C1 segment of cervical spinal cord (tissue), 14 donors: Measurements from ENCODE around the gene MYOCD.

Experiments used
- DNase-seq, 14 donors: peaks; one replicate each; lab custom pipeline; 2025; lab: John Stamatoyannopoulos, UW

The MYOCD gene

DNA sequence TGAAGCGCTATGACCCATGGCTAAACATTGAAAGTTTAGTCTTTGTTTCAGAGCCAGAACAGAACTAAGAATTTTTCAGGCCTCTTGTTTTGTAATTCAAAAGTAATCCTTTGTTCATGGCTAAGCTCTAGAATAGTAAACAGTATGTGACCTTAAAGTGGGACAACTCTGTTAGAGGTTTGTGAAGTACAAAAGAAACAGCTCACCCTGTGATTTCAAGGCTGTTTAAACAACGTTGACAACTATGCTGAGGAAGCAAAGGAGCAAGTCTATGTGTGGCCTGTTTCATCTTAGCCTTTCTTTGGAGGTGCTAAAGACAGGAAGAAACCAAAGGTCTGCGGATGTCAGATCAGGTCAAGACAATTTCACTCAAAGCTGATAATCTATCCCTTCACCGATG lies 40.4 kb downstream of the MYOCD start:
- DNase-seq = no peak

DNA sequence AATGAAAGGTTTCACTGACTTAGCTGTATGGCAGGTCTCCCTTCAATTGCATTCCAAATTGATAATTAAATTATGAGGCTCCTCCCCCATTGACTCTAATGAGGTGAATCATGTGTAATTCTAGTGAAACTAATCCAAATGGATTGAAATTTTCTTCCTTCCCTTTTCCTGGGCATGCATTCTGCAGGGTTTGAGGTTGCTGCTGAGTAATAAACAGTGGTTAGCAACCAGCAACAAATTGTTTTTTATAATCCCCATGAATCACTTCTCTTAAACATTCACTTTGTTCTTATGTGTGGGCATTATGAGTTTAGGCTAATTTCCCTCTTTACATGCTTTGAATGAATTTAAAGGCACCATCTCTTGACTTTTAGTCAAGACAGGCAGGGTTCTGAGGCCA lies 43.4 kb downstream of the MYOCD start:
- DNase-seq = no peak

DNA sequence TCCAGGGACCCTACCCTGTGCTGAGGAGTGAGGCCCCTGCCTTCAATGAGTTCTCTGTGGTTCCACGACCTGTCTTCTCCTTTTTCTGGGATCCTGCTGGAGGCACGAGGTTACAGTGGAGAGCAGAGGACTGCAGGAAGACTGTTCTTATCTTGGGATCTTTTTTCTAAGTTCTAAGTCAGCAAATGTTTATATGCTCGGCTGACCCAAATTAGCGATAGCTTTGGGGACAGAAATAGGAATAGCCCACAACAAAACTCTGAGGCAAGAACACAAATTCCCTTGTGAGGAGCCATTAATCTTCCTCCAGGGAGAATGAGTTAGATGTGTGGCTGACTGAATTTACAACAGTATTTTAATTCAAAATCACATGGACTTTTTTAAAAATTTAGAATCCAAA lies 46.7 kb downstream of the MYOCD start:
- no peak for DNase-seq

DNA sequence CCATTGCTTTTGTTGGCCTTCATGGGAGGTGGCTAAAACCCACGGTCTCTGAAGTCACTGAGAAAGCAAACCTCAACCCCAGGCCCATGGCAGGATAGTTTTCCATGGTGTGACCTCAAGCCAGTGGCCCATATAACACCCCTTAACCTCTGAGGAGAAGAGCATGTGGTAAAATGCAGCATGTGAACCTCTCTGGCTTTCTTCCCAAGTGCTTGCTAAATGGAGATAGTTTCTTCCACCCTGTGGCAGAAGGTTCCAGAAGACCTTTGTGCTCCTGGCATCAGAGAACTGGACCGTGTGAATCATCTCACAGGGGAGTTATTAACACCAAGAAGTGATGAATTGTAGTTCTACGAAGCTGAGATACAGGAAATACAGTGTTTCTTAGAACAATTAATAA lies 47.3 kb downstream of the MYOCD start:
- no peak for DNase-seq

DNA sequence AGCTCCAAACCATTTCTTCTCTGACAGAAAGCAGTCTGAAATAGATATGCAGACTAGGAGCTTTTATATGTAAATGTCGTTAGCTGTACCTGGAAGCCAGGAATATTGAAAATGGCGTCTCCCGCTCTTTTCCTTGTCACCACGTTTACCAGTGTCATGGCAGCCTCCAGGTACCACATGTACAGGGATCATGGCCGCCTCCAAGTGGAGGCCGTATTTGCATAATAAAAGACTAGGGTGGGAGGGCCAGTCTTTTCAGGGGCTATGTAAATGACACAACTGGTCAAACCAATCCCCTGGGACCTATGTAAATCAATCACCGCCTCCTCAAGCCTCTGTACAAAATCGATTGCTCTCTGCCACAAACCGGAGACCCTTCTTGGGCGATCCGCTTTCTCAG lies 54.3 kb downstream of the MYOCD start:
- no peak for DNase-seq

DNA sequence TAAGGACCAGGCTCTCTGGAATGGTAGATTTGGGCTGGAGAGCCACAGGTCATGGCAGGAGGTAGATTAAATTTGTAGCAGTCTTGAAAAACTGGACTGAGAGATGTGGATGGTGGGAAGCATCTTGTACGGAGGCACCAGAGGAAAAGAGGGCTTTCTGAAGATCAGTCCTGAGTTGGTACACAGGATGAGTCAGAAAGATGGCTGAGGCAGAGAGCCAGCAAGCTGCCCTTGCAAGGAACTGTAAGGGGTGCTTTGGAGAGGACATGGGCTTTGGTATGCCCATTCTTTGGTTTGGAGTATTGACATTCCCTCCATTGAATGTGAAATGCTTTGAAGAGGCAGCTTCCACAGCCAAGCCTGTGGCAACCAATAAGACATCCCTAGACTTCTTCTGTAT lies 55.9 kb downstream of the MYOCD start:
- no peak for DNase-seq

DNA sequence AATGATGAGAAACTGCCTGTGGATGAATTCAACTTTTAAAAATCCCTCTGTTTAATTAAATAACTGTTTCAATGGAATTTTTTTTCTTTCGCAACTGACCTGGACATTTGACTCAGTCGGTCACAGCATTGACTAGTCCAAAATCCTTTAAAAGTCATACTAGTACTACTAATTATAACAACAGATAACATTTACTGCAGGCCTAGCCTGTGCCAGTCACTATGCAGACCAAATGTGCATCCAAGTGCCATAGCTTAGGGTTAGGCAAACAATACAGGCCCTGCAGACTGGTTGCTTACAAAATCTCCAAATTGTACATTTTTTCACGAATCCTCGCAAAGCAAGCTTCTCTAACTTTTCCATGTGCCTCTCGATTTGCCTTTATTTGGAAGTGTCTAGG lies 56.6 kb downstream of the MYOCD start:
- no peak for DNase-seq

DNA sequence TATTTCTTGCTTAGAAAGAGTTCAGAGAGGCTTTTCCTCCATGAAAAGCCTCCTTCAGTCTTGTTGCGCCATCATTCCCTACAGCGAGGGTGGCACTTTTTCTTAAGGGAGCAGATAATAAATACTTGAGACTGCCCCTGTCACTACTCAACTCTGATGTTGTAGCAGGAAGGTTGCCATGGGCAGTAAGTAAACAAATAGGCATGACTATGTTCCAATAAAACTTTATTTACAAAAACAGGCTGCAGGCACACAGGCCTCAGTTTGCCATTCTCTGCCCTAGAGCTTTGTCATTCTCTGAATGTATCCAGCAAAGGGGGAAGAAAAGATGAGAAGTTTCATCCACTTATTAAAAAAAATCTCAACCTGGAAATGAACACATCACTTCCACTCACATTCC lies 60.4 kb downstream of the MYOCD start:
- no peak for DNase-seq

DNA sequence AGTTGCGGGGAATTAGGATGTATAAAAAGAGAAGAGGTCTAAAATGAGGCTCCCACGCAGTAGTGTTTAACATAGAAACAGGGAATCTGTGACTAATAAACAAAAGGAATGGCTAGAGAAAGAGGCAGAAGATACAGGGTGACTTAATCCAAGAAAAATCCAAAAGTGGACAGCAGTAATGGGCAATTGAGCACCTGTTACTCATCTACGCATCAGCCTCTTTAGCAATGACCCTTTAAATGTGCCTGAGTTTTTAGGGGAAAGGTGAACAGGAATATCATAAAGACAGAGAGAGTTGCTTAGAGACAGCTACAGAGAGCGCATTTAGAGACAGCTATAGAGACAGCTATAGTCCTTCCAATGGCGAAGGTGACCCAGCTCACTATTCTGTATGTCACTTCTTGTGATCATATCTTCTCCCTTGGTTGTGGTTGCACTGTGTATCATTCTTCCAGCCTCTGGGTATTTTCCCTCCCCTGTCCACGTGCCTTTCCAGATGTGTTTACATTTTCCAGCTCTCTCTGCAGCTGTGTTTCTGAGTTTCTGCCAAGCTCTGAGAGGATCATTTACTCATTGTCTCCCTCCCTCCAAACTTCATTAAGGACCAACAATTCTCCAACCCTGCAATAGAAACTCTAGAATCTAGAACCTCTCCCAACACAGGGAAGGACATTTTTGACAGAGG lies 61.5 kb downstream of the MYOCD start:
- DNase-seq = no peak

DNA sequence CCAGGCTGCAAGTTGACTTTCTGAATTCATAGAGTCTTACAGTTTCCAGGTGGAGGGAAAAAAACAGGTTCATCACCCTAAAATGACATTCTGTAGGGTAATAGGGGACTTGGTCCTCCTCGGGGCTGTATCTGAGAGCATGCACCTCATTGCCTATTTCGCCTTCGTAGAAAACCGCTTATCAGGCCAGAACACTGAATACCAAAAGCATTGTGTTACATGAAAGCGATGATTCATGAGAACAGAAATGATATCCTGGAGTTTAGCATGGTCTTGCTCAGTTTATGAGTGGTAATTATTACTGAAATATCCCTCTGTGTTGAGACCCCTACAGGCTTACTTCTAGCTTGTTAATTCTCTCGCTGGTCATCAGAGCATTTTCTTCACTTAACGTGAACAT lies 62.2 kb downstream of the MYOCD start:
- DNase-seq = no peak

DNA sequence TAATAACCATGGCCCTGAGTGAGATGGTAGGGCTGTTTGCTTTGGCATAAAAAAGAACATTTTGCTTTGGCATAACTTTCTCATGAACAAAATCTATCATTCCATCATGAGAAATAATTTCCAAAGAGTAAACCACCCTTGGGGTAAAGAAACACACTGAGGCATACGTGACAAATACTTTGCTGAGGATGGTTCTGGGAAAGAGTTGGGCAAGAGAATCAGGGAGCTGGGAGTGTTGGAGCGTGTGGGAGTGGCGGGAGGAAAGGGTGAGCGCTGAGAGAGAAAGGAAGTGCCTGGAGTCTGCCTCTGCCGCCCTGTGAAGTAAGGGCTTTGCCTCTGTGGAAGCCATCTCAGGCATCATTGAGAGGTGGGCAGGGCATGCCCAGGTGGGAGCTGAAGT lies 63.4 kb downstream of the MYOCD start:
- no peak for DNase-seq

DNA sequence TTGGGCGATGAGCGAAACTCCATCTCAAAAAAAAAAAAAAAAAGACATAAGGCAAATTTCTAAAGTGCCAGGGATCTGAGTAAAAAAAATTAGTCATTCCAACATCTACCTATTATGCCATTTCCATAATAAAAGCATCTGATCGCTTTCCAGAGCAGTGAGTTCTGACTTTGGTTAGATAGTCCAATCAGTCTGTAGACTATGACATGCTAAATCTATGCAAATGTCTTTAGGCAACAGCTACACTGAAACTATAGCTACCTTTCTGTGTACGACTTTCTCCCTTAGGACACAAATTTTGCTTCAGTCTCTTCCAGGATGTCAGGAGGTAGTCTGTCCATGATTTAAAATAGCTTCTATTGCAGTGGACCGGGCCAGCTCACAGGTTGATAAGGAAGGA lies 64.7 kb downstream of the MYOCD start:
- no peak for DNase-seq

DNA sequence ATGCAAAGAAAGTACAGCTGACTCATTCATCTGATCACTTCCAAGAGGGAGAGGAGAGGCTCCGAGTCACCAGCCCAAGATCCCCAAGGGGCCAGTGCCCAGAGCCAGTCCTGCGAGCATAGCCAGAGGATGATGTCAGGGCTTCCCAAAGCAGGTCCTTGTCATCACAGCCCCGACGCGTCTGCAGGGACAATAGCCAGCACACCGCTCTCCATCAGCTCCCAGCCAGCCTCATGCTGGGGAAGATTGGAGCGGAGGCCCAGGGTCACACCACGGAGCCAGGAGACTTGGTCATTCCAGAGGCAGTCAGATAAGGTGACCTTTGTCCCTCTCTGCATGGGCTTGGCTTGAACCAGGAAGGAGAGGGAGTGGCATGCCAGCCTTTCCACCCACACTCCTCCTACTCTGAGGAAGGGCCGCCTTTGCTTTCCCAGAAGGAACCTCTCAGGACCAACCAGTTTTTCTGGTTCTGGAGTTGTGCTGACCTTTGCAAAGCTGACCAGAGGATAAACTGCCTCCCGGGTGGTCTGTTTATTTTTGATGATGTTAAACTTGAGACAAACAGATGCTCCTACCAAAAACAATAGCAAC lies 65.3 kb downstream of the MYOCD start:
- peak in 1 of 14 donors; percentile 13 for DNase-seq

DNA sequence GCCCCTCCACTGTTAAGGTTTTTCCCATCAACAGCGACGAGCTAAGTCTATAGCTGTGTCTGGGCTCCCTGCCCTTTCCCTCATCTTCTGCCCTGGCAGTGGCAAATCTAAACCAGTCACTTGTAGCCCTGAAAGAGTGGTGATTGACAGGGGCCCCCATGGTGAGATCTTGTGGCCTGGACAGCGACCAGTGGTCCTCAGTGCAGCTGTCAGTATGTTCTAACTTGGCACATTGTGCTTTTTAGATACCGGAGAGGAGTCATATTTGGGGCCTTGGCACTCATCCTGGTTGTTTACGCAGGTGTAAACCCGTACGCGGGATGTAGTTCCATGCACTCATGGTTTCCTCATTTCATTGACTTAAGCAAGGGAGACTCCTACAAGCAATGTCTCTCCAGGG lies 66.1 kb downstream of the MYOCD start:
- DNase-seq = no peak

DNA sequence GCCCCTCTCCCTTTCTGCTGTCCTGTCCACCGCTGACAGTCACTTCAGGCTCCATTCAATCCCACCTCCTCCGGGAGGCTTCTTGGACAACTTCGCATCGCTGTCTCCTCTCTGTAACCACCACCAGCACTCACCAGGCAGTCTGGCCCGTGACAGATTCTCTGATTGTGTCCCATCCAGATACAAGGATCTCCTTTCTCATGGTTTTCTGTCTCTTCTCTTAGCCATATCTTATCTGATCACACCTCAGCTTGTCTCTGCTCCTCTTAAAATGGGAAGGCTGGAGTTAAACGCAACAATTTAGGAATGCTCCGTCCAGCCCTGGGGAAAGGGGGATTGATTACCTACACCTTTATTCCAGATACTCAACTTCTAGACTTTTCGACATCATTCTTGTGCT lies 66.7 kb downstream of the MYOCD start:
- DNase-seq = no peak

DNA sequence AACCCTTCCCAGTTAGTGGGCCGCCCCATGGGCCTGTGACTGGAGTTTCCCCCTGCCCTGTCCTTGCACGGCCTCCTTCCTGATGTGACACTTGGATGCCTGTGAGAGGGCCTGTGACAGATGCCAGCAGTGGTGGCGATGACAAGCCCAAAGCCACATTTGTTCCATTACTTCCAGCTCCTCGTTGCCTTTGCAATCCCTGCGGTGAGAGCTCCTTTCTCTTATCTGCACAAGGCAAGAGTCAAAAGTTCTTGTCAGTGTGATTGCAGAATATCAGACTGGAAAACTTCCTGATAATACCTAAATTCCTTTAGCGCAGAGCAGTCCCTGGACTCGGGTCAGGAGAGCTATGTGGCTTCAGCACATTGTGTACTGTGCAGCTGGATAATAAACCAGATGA lies 69.2 kb downstream of the MYOCD start:
- DNase-seq = no peak

DNA sequence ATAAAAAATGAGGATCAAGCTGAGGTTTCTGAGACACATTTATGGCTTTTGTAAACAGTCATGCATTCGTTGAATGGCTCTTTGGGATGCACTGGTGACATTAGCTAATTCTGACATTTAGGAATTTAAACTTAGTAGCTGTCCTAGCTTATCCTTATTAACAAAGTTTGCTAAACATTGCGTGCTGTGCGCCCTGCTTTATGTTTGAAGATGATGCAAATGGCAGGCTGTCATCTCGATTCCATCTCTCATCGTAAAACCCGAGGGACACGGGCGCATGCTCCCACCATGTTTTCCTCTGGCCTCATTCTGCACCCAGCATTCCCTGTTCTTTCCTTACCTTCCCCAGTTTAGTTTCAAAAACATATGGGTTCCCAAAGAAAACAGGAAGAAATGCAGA lies 69.8 kb downstream of the MYOCD start:
- DNase-seq = no peak

DNA sequence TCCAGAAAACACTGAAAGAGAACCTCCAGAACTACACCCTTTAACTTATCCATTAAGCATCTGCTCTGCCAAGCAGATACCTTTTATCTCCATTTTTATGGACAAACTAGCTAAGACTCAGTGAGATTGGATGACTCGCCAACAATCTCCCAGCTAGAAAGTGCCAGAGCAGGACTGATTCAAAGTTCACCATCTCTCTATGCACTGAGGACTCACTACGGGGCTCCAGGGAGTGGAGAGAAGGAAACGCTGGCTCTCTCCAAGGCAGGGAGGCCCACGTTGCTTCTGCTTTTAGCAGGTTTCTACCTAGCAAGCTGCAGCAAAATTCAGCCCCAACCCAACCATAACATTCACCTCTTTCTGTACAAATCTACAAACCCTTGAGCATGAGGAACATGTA lies 70.8 kb downstream of the MYOCD start:
- no peak for DNase-seq

DNA sequence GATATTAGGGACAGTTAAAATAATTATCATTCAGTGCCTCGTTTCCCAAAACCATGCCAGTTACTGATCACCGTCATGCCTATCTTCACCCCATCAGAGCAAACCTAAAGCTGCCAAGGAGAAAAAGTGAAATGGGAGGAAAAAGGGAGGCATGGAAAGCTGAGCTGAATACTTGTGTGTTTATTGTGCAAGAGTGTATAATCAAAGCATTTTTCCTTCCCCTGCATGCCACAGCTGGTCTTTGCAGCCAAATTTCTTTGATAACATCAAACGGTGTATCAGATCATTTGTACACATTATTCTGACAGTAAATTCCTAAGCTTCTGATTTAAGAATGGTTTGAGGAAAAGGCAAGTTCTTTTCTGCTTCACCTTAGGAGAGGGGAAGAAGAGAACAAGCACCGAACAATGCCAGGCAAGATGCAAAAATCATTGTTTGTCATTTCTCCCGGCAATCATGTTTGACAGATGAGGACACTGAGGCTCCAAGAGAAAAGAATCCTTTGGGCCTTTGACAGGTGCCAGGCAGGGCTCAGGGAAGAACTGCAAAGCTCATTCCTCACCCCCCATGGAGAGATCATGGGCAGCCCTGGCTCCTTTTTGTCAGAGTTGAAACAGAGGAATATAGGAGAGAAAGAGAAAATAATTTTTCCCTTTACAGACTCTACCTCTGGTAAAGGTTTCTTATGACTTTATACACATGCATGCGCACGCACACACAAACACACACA lies 72.2 kb downstream of the MYOCD start:
- DNase-seq = no peak

DNA sequence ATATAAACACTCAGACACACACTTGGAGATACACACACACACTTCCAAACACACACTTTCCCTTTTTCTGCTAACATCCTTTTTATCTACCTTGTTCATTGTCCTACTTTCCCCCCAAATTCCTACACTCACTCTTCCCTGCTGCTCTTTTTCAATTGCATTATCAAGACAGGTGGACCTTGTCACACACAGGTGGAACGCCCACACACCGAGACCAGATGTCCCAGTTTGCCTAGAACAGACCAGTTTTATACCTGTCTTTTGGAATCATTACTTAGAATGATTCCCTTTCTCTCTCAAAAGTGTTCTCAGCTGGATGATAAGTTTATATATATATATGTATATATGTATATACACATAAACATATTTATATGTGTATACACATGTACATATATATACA lies 72.9 kb downstream of the MYOCD start:
- DNase-seq = peak in 1 of 14 donors; percentile 4

DNA sequence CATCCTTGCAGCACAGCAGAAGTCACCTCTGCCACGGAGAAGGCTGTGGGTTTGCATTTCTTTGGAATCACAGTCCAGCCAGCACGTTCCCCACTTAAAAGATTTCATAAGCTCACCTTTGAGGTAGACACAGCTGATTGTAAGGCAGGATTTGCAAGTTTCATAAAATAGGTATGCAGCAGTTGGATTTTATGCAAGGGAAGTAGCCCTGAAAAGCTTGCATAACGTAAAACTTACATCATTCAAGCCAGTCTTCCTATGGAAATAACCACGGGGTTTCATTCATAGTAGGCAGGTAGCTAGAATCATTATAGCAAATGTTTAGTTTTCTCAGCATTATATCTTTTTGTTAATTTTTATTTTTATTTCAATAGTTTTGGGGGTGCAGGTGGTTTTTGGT lies 73.8 kb downstream of the MYOCD start:
- DNase-seq = no peak

DNA sequence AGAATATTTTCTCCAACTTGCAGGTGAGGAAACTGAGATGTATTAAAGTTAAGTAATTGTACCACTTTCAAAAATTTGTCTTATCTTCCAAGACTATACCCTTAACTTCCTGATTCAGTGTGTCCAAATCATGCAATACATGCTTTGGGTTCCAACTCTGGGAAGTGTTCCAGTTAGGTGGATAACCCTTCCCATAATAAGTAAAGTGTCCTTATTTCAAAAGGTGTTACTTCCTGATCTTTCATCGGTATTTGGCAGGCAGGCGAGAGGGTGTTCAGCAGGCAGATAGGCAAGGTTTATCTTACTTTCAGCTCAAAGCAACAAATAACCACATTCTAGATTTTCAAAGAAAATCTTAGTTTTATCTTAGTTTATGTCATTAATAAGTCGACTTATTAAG lies 77.4 kb downstream of the MYOCD start:
- DNase-seq = no peak

DNA sequence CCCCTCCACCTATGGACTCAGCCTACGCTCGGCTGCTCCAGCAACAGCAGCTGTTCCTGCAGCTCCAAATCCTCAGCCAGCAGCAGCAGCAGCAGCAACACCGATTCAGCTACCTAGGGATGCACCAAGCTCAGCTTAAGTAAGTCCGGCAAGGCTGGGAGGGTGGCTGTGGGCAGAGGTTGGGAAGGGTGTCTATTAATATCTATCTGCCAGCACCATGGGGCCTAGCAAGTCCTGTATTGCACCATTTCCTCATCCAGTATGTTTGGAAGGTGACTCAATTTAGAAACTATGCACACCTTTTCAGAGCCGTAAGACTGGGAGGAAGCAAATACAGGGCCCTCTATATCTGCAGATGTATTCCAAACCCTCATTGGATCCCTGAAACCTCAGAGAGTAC lies 78.6 kb downstream of the MYOCD start:
- no peak for DNase-seq
